COLO668 (cell line): Measurements from ENCODE around the gene CREB3L2.
A peak's percentile ranks its signal among the peaks of the same experiment; 100 is the strongest.
"Not testable (repeated sequence)": the region's sequence is repeated elsewhere in the genome, so short reads cannot be mapped to it uniquely, and the experiment has no call there.

ENCODE experiments used
- DNase-seq: peaks from one replicate; lab custom pipeline; 2025; ENCODE audit not compliant: unreplicated experiment; lab: John Stamatoyannopoulos, UW

CREB3L2 gene

GRCh38 chr7:138014201-138014600, 12.3 kb upstream of the CREB3L2 start:
- DNase-seq, result not testable (repeated sequence)

DNA sequence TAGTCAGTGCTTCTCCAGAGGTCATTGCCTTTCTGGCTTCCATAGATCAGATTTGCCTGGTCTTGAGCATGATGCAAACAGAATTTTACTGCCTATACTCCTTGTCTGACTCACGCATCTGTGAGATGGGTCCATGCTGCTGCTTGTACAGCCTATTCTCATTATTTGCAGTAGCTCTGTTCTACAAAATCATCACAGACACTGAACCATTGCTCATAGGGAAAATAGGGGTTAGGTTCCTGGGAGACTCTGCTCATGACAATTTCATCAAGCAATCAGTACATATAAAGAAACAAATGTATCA, 7.4 kb upstream of the CREB3L2 start:
- no peak for DNase-seq

DNA sequence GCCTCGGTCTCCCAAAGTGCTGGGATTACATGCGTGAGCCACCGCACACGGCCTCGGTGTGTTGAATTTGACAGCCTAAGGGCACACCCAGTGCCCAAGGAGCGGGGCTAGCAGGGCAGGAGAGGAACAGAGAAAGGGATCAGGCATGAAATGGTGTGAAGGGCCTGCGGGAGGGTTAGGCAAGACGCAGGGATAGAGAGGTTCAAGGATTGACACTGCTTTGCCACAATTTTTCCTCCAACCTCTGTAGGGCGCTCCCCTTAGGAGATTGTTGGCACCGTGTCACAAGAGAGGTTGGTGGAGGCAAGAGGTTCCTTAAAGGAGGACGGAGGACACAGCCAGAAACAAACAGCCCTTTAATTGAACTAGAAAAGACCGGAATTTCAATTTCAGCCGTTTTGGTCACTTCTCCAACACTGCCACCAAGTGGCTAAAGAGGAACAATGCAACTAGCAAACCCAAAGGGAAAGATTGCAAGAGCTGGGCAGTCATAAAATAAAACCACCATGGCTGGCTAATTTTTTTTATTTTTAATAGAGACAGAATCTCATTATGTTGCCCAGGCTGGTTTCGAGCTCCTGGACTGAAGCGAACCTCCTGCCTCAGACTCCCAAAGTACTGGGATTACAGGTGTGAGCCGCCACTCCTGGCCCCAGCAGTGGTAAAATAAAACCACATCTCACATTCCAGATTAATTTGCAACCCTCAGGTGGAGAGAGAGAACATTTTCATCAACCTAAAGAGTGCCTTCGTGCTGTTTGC, 6.9 kb upstream of the CREB3L2 start:
- peak; percentile 12 for DNase-seq

DNA sequence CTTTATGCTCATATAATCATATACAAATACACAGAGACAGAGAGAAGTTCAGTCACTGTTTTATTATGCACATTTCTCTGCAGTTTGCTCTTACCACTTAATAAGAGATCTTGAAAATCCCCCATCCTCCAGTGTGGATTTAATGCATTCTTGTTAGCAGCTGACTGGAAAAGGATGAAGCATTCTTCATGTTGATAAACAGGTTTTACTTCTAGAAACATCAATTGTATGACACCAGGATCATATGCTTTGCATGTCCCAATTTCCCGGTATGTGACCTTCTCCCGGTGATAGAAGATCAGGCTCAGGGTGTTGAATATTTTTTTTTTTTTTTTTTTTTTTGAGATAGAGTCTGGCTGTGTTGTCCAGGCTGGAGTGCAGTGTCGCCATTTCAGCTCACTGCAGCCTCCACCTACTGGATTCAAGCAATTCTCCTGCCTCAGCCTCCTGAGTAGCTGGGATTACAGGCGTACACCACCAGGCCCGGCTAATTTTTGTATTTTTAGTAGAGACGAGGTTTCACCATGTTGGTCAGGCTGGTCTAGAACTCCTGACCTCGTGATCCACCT, 6.2 kb upstream of the CREB3L2 start:
- no peak for DNase-seq

- DNase-seq, result no peak
Measured at GRCh38 chr7:138006106-138006505, 4.2 kb upstream of the CREB3L2 start.

- DNase-seq, result no peak
Measured at GRCh38 chr7:138004936-138005335, 3.0 kb upstream of the CREB3L2 start.

DNA sequence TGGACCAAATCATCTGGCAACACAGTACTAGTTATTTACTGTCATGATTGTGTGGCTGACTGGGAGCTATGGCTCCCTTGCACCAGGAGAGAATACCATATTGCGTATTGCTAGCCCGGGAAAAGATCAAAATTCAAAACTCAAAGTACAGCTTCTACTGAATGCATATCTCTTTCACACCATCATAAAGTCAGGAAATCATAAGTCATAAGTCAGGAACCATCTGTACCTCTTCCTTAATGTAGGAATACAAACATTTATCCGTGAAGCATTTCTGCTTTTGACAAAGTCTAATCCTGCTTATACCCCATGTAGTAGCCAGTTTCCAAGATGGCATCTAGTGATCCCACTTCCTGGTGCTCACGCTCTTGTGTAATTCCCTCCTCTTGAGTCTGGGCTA, 2.2 kb upstream of the CREB3L2 start:
- DNase-seq, result no peak

DNA sequence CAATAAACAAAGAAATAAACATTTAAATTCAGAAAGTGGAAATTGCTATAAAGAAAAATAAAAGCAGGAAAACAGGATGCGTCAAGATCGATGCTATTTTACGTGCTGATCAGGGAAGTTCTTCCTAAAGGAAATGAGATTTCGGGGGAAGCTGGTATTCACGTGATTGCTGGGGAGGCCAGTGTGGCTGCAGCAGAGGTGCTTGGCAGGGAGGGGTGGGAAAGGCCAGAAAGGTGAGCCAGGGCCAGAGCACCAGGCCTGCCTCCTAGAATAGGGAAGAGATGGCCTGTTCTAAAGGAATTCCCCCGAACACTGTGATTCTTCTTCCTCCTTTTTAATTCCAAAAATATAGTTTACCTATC, 923 bp upstream of the CREB3L2 start:
- no peak for DNase-seq

- peak; percentile 96 for DNase-seq
Measured at GRCh38 chr7:138002096-138002827, 376 bp upstream of the CREB3L2 start.

- peak; percentile 25 for DNase-seq
Measured at GRCh38 chr7:138000081-138000701, 1.7 kb downstream of the CREB3L2 start.

DNA sequence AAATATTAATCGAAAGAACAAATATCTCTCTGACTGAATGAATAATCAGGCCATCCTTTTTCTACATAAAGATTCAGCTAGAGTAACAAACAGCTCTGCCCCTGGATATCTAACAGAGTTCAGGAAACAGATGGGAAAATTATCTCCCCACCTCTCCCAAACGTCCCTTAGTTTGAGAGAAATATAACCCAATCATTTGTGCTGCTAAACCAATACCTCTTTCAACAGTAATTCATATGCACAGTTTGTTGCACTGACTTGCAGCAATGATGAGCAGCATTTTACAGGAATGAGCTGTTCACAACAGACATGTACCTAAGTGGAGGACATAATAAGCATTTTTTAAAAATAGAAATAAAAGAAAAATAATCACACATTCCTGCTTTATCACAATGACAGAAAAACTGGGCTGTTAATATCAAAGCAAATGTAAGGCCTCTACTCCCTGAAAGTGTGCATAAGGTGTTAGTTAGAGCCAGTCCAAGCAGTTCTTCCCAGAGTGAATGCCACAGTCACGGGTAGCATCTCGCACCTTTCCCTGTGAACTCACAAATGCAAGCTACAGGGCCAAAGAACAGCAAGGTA, 2.3 kb downstream of the CREB3L2 start:
- DNase-seq, result no peak

DNA sequence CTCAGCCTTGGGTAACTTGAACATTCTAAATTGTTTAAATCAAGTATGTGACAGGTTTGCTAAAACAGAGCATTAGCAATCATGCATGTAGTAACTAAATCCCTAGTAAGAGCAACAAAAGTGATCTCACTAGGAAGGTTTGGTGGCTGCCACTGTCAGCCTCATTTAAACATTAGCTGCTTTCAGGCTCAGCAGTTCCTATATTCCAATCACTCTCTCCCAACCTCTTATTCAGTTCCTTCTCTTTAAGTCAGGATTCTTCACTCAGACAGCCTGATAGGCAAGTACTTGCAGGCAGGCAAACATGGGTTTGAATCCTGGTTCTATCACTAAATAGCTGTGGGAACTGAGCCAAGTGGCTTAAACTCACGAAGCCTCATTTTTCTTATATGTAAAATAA, 3.6 kb downstream of the CREB3L2 start:
- DNase-seq, result no peak

DNA sequence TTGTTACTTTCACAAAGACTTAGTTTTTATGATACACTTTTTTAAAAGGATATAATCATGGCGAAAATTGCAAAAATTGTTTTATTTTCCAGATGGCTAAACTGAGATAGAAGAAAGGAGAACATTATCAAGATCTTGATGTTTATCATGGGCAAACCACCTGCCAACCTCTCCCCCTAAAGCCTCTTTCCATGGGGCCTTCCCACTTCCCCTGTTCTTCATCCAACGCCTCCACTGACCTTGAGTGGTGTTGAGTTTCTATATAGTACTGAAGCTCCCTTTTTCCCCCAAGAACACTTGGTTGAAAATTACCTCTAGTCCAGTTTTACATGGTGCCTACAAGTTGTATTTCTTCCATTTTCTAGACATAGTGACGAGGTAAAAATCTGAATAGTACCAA, 5.0 kb downstream of the CREB3L2 start:
- no peak for DNase-seq

DNA sequence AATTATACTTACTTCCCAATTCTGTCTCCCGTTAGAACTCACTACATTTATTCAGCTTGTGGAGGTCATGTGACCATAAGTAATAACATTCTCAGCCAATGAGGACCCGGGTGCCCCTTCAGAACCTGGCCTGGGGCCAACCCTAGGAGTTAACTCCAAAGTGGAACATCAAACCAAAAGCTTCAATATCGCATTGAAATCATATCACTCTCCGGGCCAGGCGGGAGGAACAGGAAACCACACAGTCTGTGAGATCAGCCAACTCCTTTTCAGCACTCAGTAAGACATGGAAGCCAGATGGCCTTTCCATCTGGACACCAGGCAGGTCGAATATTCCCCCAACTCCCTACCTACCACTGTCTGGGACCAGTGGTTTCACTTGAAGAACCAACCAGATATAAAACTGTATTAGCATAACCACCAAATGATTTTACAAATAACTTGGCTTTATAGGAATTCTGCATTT, 5.5 kb downstream of the CREB3L2 start:
- no peak for DNase-seq

- DNase-seq, result no peak
Measured at GRCh38 chr7:137994216-137994615, 7.7 kb downstream of the CREB3L2 start.

DNA sequence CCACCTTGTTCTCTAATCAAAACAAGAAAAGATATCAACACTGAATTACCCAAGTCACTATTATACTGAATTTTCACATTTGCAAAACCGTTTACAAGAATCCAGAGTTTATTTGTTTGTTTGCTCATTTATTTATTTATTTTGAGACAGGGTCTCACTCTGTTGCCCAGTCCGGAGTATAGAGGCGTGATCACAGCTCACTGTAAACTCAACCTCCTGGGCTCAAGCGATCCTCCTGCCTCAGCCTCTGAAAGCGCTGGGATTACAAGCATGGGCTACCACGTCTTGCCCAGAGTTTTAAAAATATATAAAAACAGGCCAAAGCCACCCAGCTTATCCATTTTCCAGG, 8.5 kb downstream of the CREB3L2 start:
- no peak for DNase-seq

DNA sequence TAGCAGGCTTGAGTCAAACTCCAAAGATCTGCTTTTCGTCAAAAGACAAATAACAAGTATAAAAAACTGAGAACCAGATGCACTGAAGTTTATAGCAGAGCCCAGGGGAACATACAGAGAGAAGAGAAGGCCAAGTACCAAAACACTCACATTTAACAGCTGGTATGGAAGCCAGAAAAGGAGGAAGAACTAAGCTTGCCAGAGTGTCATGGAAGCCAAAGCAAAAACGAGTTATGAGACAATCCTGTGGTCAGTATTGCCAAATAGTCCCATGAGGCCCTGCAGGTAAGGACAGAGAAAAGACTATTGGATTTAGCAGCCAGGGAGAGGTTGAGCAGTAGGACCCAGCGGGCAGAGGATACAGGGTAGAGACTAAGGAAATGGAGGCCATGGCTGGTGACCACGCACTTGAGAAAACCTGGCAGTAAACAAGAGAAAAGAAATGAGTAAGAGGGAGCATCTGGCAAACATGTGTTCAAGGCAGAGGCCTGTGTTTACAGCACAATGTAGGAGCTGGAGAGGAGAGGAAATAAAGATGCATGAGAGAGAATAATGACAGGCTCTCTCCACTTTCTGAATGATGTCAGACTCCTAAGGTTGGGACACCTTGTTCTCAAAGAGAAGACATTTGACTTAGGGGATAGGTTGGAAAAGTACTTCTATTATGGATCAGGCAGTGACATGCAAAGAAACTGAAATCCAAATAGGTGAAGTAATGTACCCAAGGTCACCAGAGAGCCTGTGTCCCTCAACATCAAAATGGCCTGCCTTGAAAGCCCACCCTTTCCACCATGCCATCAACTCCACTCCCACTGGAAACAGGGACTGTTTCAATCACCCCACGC, 9.1 kb downstream of the CREB3L2 start:
- DNase-seq, result no peak

DNA sequence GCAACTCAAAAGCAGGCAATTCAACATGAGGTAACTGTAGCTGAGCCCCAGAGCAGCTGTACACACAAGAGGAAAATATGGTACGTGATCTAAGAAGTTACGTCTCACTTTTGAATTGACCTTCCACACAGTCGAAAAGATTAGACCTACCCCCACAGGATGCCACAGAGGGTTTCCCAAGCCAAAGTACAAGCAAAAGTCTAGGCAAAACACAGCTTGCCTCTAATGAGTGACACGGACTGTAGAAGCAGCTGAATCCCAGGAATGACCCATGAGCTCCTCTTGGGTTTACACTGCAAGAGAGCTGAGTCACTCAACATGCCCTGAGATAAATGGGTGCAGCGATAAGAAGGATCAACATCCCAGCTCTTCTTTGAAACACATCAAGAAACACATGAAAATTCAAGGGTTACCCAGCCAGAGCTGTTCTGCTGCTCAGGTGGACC, 9.8 kb downstream of the CREB3L2 start:
- no peak for DNase-seq

DNA sequence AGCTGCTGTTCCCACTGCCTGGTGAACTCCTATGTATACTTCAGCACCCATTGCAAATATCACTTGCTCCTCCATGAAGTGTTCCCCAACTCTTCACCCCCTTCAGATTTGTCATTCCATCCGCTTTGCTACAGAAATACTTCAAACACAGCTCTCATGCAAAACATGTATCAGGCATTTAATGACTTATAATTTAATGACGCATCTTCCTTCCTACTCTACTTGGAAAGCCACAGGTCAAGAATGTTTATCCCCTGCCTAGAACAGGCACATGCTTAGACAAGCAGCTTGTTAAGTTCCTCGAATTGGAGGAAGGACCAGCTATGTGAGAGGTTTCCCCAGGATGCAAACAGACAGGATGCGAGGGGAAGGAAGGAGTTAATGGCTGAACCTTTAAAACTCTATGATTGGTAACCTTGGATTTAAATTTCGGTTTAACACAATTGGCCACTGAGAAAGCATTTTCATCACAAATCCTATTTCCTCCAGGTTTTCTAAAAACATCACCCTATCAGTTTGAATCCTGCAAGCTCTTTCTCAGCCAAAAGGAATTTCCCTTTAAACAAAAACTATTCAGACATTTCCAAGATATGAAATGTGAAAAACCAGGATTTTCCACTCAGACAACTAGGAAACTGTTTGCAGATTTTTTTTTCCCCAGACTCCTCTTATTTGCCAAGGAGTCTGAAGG, 11.5 kb downstream of the CREB3L2 start:
- DNase-seq, result no peak

- no peak for DNase-seq
Measured at GRCh38 chr7:137989590-137989989, 12.3 kb downstream of the CREB3L2 start.
